SK-N-SH treated with all-trans-retinoic acid at 6 μM for 48 hours (cell line): ENCODE data around the gene SNX27.

ENCODE experiments used
- ARNTL ChIP-seq: fragments of 450-650 bp; formaldehyde crosslinking; IDR thresholded peaks from 2 replicates; pipeline ENCODE4 v1.5.0; 2020; ENCODE audit warnings: low read depth, mild to moderate bottlenecking, moderate library complexity, borderline replicate concordance
- BACH2 ChIP-seq: fragments of 250-450 bp; sonication (Bioruptor Pico); IDR thresholded peaks from 2 replicates; pipeline ENCODE4 v1.9.0; 2021; ENCODE audit warnings: mild to moderate bottlenecking, borderline replicate concordance
- OSR1 ChIP-seq: fragments of 250-450 bp; sonication (Bioruptor Pico); IDR thresholded peaks from 2 replicates; pipeline ENCODE4 v1.8.0; 2022; ENCODE audit warnings: moderate library complexity, mild to moderate bottlenecking, inconsistent platforms
- PPARA ChIP-seq: fragments of 250-450 bp; sonication (Bioruptor Pico); IDR thresholded peaks from 2 replicates; pipeline ENCODE4 v1.5.0; 2020; ENCODE audit warnings: mild to moderate bottlenecking, borderline replicate concordance
- RARB ChIP-seq: fragments of 250-450 bp; sonication (Bioruptor Pico); IDR thresholded peaks from 2 replicates; pipeline ENCODE4 v1.8.0; 2021; ENCODE audit warnings: mild to moderate bottlenecking, moderate library complexity
- ZFP30 ChIP-seq: fragments of 450-650 bp; formaldehyde crosslinking; IDR thresholded peaks from 2 replicates; pipeline ENCODE4 v1.5.0; 2022; ENCODE audit warnings: mild to moderate bottlenecking, moderate library complexity
- ZNF70 ChIP-seq: fragments of 450-650 bp; formaldehyde crosslinking; IDR thresholded peaks from 2 replicates; pipeline ENCODE4 v1.5.0; 2020; ENCODE audit warnings: mild to moderate bottlenecking, moderate library complexity
- TF ChIP-seq, protein P1 (sequence below): fragments of 250-450 bp; sonication (Bioruptor Pico); IDR thresholded peaks from 2 replicates; pipeline ENCODE4 v1.8.0; 2021; ENCODE audit warnings: low read depth, mild to moderate bottlenecking, moderate library complexity, borderline replicate concordance
- TF ChIP-seq, protein P2 (sequence below): fragments of 250-450 bp; sonication (Bioruptor Pico); IDR thresholded peaks from 2 replicates; pipeline ENCODE4 v1.5.1; 2020; ENCODE audit warnings: low read depth, mild to moderate bottlenecking, moderate library complexity
- TF ChIP-seq, protein P3 (sequence below): fragments of 250-450 bp; sonication (Bioruptor Pico); IDR thresholded peaks from 2 replicates; pipeline ENCODE4 v1.8.0; 2020; ENCODE audit warnings: mild to moderate bottlenecking, moderate library complexity, borderline replicate concordance
- TF ChIP-seq, protein P4 (sequence below): fragments of 250-450 bp; sonication (Bioruptor Pico); IDR thresholded peaks from 2 replicates; pipeline ENCODE4 v1.5.1; 2021; ENCODE audit warnings: mild to moderate bottlenecking, moderate library complexity

DNA sequence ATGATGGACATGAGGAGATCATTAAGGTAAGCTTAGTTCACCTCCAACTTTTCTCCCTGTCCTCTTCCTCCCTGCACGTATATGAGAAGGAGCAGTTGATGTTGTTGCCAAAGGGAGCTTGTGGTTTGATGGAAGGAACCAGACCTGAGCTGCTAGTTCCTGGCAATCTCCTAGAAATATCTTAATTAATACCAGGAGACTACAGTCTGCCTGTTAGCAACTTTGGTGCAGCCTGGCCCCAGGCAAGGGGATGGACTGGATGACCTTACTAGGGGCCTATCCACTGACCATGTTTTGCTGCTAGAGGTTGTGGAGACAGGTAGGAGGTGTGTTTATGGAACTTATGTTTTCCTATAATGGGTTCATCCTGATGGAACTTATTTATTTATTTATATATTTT is 49.2 kb upstream of the SNX27 start:
- TF ChIP-seq ARNTL (CRISPR knock-in tag), result no peak
- TF ChIP-seq, protein P1, sequence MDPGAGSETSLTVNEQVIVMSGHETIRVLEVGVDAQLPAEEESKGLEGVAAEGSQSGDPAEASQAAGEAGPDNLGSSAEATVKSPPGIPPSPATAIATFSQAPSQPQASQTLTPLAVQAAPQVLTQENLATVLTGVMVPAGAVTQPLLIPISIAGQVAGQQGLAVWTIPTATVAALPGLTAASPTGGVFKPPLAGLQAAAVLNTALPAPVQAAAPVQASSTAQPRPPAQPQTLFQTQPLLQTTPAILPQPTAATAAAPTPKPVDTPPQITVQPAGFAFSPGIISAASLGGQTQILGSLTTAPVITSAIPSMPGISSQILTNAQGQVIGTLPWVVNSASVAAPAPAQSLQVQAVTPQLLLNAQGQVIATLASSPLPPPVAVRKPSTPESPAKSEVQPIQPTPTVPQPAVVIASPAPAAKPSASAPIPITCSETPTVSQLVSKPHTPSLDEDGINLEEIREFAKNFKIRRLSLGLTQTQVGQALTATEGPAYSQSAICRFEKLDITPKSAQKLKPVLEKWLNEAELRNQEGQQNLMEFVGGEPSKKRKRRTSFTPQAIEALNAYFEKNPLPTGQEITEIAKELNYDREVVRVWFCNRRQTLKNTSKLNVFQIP (CRISPR knock-in tag), result no peak
- TF ChIP-seq ZFP30 (CRISPR knock-in tag), result no peak
- no peak for TF ChIP-seq ZNF70 (CRISPR knock-in tag)
- TF ChIP-seq, protein P2, sequence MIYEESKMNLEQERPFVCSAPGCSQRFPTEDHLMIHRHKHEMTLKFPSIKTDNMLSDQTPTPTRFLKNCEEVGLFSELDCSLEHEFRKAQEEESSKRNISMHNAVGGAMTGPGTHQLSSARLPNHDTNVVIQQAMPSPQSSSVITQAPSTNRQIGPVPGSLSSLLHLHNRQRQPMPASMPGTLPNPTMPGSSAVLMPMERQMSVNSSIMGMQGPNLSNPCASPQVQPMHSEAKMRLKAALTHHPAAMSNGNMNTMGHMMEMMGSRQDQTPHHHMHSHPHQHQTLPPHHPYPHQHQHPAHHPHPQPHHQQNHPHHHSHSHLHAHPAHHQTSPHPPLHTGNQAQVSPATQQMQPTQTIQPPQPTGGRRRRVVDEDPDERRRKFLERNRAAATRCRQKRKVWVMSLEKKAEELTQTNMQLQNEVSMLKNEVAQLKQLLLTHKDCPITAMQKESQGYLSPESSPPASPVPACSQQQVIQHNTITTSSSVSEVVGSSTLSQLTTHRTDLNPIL (CRISPR knock-in tag), result no peak
- no peak for TF ChIP-seq RARB (CRISPR knock-in tag)
- TF ChIP-seq PPARA (CRISPR knock-in tag), result no peak
- no peak for TF ChIP-seq BACH2
- TF ChIP-seq OSR1 (CRISPR knock-in tag), result no peak
- TF ChIP-seq, protein P3, sequence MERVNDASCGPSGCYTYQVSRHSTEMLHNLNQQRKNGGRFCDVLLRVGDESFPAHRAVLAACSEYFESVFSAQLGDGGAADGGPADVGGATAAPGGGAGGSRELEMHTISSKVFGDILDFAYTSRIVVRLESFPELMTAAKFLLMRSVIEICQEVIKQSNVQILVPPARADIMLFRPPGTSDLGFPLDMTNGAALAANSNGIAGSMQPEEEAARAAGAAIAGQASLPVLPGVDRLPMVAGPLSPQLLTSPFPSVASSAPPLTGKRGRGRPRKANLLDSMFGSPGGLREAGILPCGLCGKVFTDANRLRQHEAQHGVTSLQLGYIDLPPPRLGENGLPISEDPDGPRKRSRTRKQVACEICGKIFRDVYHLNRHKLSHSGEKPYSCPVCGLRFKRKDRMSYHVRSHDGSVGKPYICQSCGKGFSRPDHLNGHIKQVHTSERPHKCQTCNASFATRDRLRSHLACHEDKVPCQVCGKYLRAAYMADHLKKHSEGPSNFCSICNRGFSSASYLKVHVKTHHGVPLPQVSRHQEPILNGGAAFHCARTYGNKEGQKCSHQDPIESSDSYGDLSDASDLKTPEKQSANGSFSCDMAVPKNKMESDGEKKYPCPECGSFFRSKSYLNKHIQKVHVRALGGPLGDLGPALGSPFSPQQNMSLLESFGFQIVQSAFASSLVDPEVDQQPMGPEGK (CRISPR knock-in tag), result no peak
- TF ChIP-seq, protein P4, sequence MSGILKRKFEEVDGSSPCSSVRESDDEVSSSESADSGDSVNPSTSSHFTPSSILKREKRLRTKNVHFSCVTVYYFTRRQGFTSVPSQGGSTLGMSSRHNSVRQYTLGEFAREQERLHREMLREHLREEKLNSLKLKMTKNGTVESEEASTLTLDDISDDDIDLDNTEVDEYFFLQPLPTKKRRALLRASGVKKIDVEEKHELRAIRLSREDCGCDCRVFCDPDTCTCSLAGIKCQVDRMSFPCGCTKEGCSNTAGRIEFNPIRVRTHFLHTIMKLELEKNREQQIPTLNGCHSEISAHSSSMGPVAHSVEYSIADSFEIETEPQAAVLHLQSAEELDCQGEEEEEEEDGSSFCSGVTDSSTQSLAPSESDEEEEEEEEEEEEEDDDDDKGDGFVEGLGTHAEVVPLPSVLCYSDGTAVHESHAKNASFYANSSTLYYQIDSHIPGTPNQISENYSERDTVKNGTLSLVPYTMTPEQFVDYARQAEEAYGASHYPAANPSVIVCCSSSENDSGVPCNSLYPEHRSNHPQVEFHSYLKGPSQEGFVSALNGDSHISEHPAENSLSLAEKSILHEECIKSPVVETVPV (CRISPR knock-in tag), result no peak
